NCI-H1105 (cell line): Measurements from ENCODE around the gene DPH5.
"Not testable (repeated sequence)": the region's sequence is repeated elsewhere in the genome, so short reads cannot be mapped to it uniquely, and the experiment has no call there.

Experiments
- DNase-seq: peaks from one replicate; lab custom pipeline; 2025; lab: John Stamatoyannopoulos, UW

DPH5 gene

DNA sequence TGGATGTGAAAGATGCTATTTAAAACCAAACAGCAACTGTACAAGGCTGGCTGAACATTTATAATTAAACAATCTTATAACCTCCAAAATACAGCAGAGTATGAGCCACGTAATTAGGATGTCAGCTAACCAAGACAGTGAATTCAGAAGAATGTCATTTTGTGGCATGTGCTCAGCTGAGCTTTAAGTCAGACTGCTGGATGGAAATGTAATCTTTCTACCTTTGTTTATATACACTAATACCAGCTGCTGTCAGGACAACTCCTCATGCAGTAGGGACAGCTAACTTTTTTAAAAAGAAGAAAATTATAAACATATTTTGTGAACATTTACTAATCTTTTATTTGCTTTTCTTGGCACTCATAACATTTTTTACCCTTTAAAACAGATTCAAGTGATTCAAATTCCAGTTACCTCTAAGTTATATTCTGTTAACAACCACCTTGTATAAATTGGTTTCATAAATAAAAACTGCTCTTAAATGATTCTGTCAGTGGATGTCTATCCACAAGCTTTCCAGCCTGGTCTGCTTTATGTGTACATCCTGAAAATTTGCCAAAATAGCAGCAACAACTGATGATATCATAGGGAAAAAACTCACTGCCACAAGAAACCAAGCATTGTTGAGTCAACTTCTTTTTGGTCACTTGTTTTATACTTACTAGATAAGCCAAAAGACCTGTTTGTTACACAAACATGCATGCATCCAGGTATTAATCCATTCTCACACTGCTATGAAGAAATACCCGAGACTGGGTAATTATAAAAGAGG, 36.1 kb downstream of the DPH5 start:
- DNase-seq, result no peak

- no peak for DNase-seq
These were observed 37.5 kb downstream of the DPH5 start for GRCh38 chr1:100988121-100988520.

DNA sequence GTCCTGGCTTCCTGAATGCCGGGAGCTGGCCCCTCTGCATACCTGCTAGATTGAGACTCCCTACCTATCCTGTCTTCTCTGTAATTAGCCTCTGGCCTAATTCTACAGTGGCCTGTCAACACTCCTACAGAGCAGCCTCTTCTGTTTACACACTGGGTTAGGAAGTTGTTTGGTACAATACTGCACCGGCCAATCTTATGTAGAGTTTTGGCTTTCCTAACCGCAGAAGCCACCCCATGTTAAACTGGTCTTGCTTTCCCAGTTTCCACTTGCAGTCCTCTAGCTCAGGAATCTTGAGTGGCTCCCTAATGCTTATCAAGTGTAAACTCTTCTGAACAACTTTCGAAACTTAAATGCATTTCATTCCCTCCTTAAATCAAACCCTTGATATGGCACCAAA, 42.8 kb downstream of the DPH5 start:
- no peak for DNase-seq

GRCh38 chr1:100979631-100980030, 46.0 kb downstream of the DPH5 start:
- DNase-seq, result no peak

DNA sequence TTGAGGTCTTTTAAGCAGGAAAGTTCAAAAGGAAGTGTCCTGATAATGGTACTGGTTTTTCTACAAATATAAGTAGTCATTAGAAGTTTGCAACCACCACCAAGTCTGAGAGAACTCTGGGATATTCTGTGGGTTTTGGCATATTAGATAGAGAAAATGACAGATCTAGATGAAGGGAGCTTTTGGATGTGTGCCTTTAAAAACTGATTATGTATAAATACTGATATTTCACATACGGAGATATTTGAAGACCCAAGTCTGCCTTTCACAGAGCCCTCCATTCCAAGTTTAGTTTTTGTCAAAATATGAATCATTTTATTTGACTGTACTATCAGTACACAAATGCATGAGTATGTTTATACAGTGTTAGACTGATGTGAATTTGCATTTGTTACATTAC, 48.6 kb downstream of the DPH5 start:
- DNase-seq, result no peak

GRCh38 chr1:100972185-100972584, 53.4 kb downstream of the DPH5 start:
- no peak for DNase-seq

DNA sequence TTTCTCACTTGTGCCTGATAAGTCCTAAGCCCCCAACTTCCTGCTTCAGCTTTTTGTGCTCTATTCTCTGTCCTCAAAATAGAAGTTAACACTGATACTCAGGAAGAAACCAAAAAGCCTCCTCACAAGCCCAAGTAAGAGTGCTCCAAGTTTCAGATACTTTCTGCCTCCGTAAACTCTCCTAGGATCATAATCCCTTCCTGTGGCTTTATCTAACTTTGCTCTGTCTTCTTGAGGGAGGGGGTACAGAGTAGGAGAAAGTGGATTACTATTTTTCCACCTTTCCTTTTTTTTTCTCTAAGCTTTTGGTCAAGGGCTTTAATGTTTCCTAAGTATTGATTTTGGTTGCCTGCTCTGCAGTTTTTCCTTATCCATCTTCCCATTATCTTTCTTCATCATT, 54.6 kb downstream of the DPH5 start:
- DNase-seq, result no peak

DNA sequence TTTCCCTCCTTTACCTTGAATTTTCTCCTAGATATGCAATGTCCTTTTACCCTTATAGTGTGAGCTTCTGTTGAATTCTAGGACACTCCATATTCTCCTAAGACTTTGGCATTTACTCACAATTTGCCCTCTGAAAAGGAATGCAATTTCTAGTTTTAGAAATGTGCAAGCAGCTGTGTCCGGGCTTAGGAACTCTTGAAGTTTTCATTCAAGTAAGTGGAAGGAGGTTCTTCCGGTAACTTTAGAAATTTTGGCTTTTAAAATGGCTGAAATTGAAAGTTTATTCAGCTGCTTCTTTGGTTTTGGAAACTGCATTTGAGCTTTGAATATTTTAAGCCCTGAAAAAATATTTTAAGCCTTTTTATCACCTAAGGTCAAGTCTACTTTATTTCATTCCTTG, 56.3 kb downstream of the DPH5 start:
- DNase-seq, result no peak

- DNase-seq, result no peak
These were observed 57.0 kb downstream of the DPH5 start for GRCh38 chr1:100968621-100969020.

DNA sequence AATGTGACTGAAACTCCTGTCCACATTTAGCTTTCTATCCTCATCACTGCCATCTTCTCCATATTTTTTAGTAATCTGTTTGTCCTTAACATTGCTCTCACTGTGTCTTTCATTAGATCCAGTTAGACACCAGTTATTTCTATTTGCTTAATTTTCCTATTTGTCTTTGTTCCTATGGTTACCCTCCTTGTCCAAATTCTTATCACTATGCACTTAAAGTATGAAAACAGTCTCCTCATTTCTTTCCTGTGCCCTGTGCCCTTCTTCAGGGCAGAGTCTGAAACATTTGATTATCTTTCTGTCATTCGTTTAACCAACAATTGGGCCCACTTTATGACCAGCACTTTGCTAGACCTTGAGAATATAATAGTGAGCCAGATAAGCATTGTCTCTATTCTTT, 65.5 kb downstream of the DPH5 start:
- DNase-seq, result no peak

GRCh38 chr1:100959502-100960060, 66.0 kb downstream of the DPH5 start:
- DNase-seq, result no peak

DNA sequence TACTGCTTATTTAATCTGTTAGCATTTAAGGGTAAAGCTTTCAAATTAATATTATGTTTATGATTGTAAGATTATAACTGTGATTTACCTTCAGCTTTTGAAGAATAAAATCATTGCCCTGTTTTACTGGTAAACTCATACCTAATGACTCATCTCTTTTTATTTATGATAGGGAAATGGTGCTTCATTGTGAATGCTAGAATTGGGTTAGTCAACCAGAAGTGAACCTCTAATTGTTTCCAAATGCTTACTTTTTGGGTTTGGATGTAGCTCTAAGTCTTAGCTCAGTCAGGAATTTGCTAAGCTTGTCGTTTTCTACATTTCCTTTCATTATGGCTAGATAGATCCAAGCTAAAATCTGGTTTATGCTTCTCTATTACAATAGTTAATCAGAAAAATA, 70.3 kb downstream of the DPH5 start:
- DNase-seq, result no peak

DNA sequence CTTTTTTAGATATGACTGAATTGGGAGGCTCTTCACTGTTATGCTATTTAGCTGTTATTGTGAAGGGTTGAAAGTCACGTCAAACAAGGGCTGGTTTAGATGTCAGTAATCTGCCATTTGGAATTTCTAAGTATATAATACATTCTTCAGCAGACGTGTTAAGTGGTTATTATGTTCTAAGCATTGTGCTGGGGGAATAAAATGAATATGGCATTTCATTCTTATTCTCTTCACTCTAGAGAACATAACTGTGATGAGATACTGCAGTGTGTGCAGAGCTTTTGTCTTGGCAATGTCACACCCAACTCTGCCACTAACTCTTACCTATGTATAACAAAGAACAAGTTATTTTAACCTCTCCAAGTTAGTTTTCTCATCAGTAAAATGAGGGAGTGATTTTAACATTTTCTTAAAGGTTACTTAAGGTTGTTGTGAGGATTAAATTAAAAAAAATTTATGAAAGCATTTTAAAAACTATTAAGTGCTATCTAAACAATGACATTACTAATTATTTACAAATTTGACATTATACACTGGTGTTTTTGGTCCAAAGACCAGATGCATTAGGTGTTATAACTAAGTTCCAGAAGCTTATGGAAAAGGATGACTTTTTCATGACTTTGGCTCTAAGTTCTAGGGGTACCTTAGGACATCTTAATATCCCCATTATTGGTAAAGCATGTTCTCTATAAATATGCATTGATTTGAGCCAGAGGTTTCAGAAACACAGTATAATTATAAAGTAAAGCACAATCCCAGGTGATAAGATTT, 71.4 kb downstream of the DPH5 start:
- no peak for DNase-seq

- not testable (repeated sequence) for DNase-seq
These were observed 72.6 kb downstream of the DPH5 start for GRCh38 chr1:100952970-100953369.

GRCh38 chr1:100952104-100952745, 73.4 kb downstream of the DPH5 start:
- no peak for DNase-seq

GRCh38 chr1:100950781-100951180, 74.8 kb downstream of the DPH5 start:
- DNase-seq, result no peak

DNA sequence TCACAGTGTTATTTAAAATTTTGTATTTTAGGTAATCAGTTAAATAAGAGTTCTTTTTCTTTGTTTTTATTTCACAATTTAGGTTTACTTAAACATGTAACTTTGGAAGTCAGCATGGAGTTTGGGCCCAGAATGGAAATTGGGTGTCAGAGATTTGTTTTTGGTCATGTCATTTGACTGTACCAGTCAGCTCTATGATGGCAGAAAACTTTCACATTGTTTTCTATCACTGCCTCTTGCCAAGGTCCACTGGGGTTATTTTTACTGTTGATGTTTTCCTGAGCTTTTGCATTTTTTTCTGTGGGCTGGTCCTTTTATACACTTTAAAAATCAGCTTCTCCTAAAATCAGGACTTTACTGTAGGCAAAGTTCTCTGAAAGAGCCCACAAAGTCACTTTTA, 75.2 kb downstream of the DPH5 start:
- no peak for DNase-seq

- not testable (repeated sequence) for DNase-seq
These were observed 75.9 kb downstream of the DPH5 start for GRCh38 chr1:100949515-100950158.

DNA sequence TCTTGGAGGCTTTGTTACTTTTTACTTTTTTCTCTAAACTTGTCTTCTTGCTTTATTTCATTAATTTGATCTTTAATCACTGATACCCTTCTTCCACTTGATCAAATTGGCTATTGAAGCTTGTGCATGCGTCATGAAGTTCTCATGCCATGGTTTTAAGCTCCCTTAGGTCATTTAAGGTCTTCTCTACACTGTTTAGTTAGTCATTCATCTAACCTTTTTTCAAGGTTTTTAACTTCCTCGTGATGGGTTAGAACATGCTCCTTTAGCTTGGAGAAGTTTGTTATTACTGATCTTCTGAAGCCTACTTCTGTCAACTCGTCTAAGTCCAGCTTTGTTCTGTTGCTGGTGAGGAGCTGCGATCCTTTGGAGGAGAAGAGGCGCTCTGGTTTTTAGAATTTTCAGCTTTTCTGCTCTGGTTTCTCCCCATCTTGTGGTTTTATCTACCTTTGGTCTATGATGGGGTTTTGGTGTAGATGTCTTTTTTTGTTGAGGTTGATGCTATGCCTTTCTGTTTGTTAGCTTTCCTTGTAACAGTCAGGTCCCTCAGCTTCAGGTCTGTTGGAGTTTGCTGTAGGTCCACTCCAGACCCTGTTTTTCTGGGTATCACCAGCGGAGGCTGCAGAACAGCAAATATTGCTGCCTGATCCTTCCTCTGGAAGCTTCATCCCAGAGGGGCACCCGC, 76.7 kb downstream of the DPH5 start:
- DNase-seq, result not testable (repeated sequence)

DNA sequence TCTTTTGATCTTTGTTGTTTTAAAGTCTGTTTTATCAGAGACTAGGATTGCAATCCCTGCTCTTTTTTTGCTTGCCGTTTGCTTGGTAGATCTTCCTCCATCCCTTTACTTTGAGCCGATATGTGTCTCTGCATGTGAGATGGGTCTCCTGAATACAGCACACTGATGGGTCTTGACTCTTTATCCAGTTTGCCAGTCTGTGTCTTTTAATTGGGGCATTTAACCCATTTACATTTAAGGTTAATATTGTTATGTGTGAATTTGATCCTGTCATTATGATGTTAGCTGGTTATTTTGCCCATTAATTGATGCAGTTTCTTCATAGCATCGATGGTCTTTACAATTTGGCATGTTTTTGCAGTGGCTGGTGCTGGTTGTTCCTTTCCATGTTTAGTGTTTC, 77.8 kb downstream of the DPH5 start:
- not testable (repeated sequence) for DNase-seq

GRCh38 chr1:100946064-100946463, 79.5 kb downstream of the DPH5 start:
- not testable (repeated sequence) for DNase-seq

DNA sequence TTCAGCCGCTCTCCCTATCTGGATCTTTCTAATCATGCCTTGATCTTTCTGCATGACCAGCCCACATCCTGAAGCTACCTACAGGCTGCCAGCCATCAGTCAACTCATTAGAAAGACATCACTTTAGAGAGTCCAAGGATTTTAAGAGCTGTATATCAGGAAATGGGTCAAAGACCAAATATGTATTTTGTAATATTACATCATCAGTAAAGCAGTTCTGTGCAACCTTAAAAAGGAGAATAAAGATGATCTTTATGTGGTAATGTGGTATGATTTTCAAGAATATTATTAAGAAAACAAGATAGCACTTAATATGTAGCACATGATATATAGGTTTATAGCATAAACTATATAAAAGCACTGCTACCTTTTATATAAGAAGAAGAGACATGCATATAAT, 82.1 kb downstream of the DPH5 start:
- no peak for DNase-seq
